K562 (cell line): ENCODE measurements around the gene MYOG. TPM values are rescaled to one million over a fixed set of nuclear protein-coding genes. Genes with fewer than 3 reads are reported as not detected.

ENCODE experiments used
- ATAC-seq: fragments of 200-7000 bp; cut with Tn5 transposase; 3 replicates; pipeline ENCODE4 v1.9.1; 2020; ENCODE audit warnings: moderate library complexity
- BruUV-seq: library from RNA; stranded (reverse); fragments of 400-500 nt; replicated peaks from 2 replicates; lab custom pipeline; 2021; lab: Mats Ljungman, UMichigan
- CTCF ChIA-PET: fragments of 300-600 bp; formaldehyde crosslinking; extraction: SDS; loops from one replicate; lab custom pipeline; 2021; ENCODE audit warnings: low intra/inter-chr PET ratio; lab: Yijun Ruan, JAX
- POLR2A ChIA-PET: fragments of 300-600, 350-650 bp; sonication (Branson Sonifier 250); formaldehyde crosslinking; extraction: SDS; loops from one replicate; lab custom pipeline; 2021; ENCODE audit warnings: antibody characterized with exemption, inconsistent platforms; lab: Yijun Ruan, JAX
- DNase-seq, 4 experiments: peaks; one replicate each; pipeline versions ENCODE4 v3.0.0 to v3.0.0-alpha.2; 2011 to 2018; ENCODE audit warnings: low spot score in 3 of 4, mixed read lengths in 3 of 4; ENCODE audit errors: extremely low read depth in 1 of 4
- FAIRE-seq: peaks from 2 replicates; lab custom pipeline; 2011; peaks lifted over from hg19 to GRCh38; lab: Jason Lieb, UNC
- H2AFZ ChIP-seq: 2 replicates; pipeline ENCODE4 v1.6.0; 2011; ENCODE audit warnings: low read depth, low read length, control low read depth, inconsistent platforms
- H3K27ac ChIP-seq: fragments of 200-600 bp; 3 replicates; pipeline ENCODE4 v1.8.0; 2011; ENCODE audit warnings: low read depth, mild to moderate bottlenecking, control low read depth, inconsistent platforms, low read length, moderate library complexity, mixed read lengths; ENCODE audit errors: extremely low read depth
- H3K27me3 ChIP-seq, 2 experiments: fragments of 300-600 bp in 1 of 2; 2 replicates in 1 of 2; 3 replicates in 1 of 2; pipeline versions ENCODE4 v1.6.0 to v1.8.0; 2011; ENCODE audit warnings: inconsistent platforms in 2 of 2, low read length in 2 of 2, mild to moderate bottlenecking in 1 of 2, mixed read lengths in 1 of 2, moderate library complexity in 1 of 2; ENCODE audit not compliant: control insufficient read depth in 2 of 2, insufficient read depth in 2 of 2
- H3K36me3 ChIP-seq: fragments of 300-600 bp; 3 replicates; pipeline ENCODE4 v1.8.0; 2011; ENCODE audit warnings: mild to moderate bottlenecking, low read length, inconsistent platforms; ENCODE audit not compliant: control insufficient read depth, insufficient read depth
- H3K4me1 ChIP-seq, 2 experiments: fragments of 200-600 bp in 1 of 2; replicated peaks in 1 of 2; 2 replicates in 1 of 2; 3 replicates in 1 of 2; pipeline versions ENCODE4 v1.5.1 to v1.8.0; 2011; ENCODE audit warnings: inconsistent platforms in 2 of 2, low read length in 2 of 2, mild to moderate bottlenecking in 1 of 2, mixed read lengths in 1 of 2, moderate library complexity in 1 of 2; ENCODE audit not compliant: control insufficient read depth in 2 of 2, insufficient read depth in 2 of 2
- H3K4me2 ChIP-seq: 2 replicates; pipeline ENCODE4 v1.6.1; 2011; ENCODE audit warnings: low read length, control low read depth, inconsistent platforms, mixed read lengths; ENCODE audit not compliant: insufficient read depth
- H3K4me3 ChIP-seq: fragments of 200-600 bp; sonication (generic), shearing (Covaris generic); 2 replicates; pipeline ENCODE4 v1.5.1; 2016; ENCODE audit warnings: control low read depth, inconsistent platforms
- H3K79me2 ChIP-seq: fragments of 200-600 bp; 3 replicates; pipeline ENCODE4 v1.8.0; 2011; ENCODE audit warnings: low read length, inconsistent platforms; ENCODE audit not compliant: control insufficient read depth, insufficient read depth
- H3K9ac ChIP-seq, 2 experiments: 2 replicates each; pipeline versions ENCODE4 v1.6.0 to v1.6.1; 2011; ENCODE audit warnings: low read depth in 2 of 2, low read length in 2 of 2, control low read depth in 1 of 2, inconsistent platforms in 1 of 2, mild to moderate bottlenecking in 1 of 2, mixed read lengths in 1 of 2; ENCODE audit not compliant: insufficient read depth in 1 of 2
- H3K9me1 ChIP-seq: one replicate; pipeline ENCODE4 v1.6.0; 2011; ENCODE audit warnings: inconsistent platforms, mild to moderate bottlenecking, low read length, moderate library complexity; ENCODE audit not compliant: control insufficient read depth, insufficient read depth
- H3K9me3 ChIP-seq: replicated peaks from 2 replicates; pipeline ENCODE4 v1.5.1; 2011; ENCODE audit warnings: low read depth, low read length, inconsistent platforms; ENCODE audit not compliant: control insufficient read depth, insufficient read depth
- H4K20me1 ChIP-seq: replicated peaks from 2 replicates; pipeline ENCODE4 v1.6.1; 2011; ENCODE audit warnings: low read length, inconsistent platforms, mixed read lengths; ENCODE audit not compliant: control insufficient read depth, insufficient read depth
- CREM ChIP-seq: IDR thresholded peaks from 2 replicates; pipeline ENCODE4 v1.6.1; 2014; ENCODE audit warnings: antibody characterized with exemption, low read depth
- CTCF ChIP-seq, 3 experiments: IDR thresholded peaks in 2 of 3; conservative IDR thresholded peaks in 1 of 3; 2 replicates each; pipeline ENCODE4 v1.5.1; 2011 to 2012; ENCODE audit warnings: low read length in 3 of 3, mild to moderate bottlenecking in 3 of 3, control low read depth in 2 of 3, improper control_type of control experiment in 1 of 3, inconsistent platforms in 1 of 3, low read depth in 1 of 3, mixed read lengths in 1 of 3, moderate library complexity in 1 of 3; ENCODE audit not compliant: insufficient read depth in 2 of 3
- REST ChIP-seq, 2 experiments: fragments of 450-650 bp; formaldehyde crosslinking in 1 of 2; IDR thresholded peaks; 2 replicates each; pipeline versions ENCODE4 v1.4.0 to v1.6.1; 2014 to 2020; ENCODE audit warnings: mild to moderate bottlenecking in 2 of 2, borderline replicate concordance in 1 of 2, low read depth in 1 of 2
- SMC3 ChIP-seq: conservative IDR thresholded peaks from 2 replicates; pipeline ENCODE4 v1.6.1; 2011; ENCODE audit warnings: low read depth, low read length, improper control_type of control experiment; ENCODE audit not compliant: insufficient read depth
- ZNF140 ChIP-seq: fragments of 250-450 bp; sonication (Bioruptor Pico); IDR thresholded peaks from 2 replicates; pipeline ENCODE4 v1.8.0; 2021; ENCODE audit warnings: moderate library complexity, mild to moderate bottlenecking, inconsistent platforms
- ZNF280B ChIP-seq: fragments of 250-450 bp; sonication (Bioruptor Pico); IDR thresholded peaks from 2 replicates; pipeline ENCODE4 v1.5.1; 2021; ENCODE audit warnings: mild to moderate bottlenecking
- WGBS: fragments of 100-300 bp; shearing (Covaris generic); methylation state at CpG from one replicate; pipeline ENCODE4 v1.1.6; 2016; ENCODE audit warnings: low coverage, mixed read lengths; ENCODE audit not compliant: insufficient coverage; ENCODE audit errors: missing lambda C conversion rate; 5-methylcytosine and 5-hydroxymethylcytosine counted together
- in situ Hi-C: fragments of 300-500 bp; cut with MboI; formaldehyde crosslinking; loops from 4 replicates; pipeline ENCODE4 v1.15.0; 2018; ENCODE audit warnings: inconsistent platforms, mixed read lengths
- intact Hi-C: fragments of 100-400 bp; cut with micrococcal nuclease; formaldehyde crosslinking; loops from 2 replicates; pipeline ENCODE4 v1.14.2; 2022
- polyA plus RNA-seq, 8 experiments: library from polyadenylated mRNA; depleted of rRNA in 4 of 8; stranded (reverse) in 5 of 8; unstranded in 3 of 8; fragments of >200 nt; fragmentation: Nextera tagmentation in 2 of 8; fragmentation: Illumina TruSeq in 1 of 8; extraction: Ambion mirVana in 2 of 8; extraction: Trizol in 1 of 8; gene quantifications; 2 replicates each; pipeline versions ENCODE4 v1.2.1 to v1.2.3, GENCODE V29; 2011 to 2014; ENCODE audit warnings: inconsistent platforms in 1 of 8, missing spikeins in 1 of 8
- total RNA-seq, 7 experiments: library from RNA; depleted of rRNA in 6 of 7; stranded (reverse); fragments of >200 nt in 6 of 7; fragmentation: Illumina TruSeq in 2 of 7; extraction: Trizol in 2 of 7; gene quantifications; 2 replicates each; pipeline versions ENCODE4 v1.2.1 to v1.2.3, GENCODE V29; 2011 to 2021; ENCODE audit warnings: low replicate concordance in 1 of 7
- TF ChIP-seq, protein P1 (sequence below): sonication (generic); formaldehyde crosslinking; IDR thresholded peaks from 2 replicates; pipeline ENCODE4 v1.9.0; 2022; ENCODE audit warnings: mild to moderate bottlenecking, missing genetic modification reagents

MYOG gene
- total and polyA plus RNA-seq, 9 of the 15 experiments (the other 6 are each of a cell fraction or from before 2014, with no cell fraction given), result not detected

DNA sequence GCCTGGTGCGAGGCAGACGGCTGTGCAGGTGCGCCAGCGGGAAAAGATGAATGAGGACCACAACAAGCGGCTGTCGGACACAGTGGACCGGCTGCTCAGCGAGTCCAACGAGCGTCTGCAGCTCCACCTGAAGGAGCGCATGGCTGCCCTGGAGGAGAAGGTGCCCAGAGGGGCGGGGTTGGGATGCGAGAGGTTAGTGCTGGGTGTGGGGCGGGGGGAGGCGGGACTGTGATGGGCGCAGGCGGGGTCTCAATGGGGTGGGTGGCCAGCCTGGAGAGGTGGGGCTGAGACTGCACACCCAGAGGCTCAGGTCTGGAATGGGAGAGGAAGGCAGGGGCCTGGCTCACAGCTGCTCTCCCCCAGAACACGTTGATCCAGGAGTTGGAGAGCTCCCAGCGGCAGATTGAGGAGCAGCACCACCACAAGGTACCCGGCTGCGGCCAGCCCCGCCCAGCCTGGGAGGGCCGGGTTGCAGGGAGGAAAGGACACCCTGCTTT is 37.2 kb downstream of the MYOG start:
- 9% methylated on average over 19 of the region's 23 CpGs for WGBS
- CTCF ChIA-PET, result no interaction called here
- H3K9me1 ChIP-seq, result peaks cover 2% of the 10 kb centered on the region
- no peaks in the 10 kb centered on the region for H3K79me2 ChIP-seq
- POLR2A ChIA-PET, result interaction anchor here (1.2 kb wide), 1 partner anchor 13 kb away, joined by 4 read pairs; no protein-coding TSS in a partner anchor
- H3K27ac ChIP-seq, result no peak overlapping the region
- H3K4me1 ChIP-seq, result peaks cover 0 to 24% of the 10 kb centered on the region in 2 experiments; a peak in 3 of 5 replicates
- H3K4me2 ChIP-seq, result no peak overlapping the region
- in situ Hi-C loops (no loop called here), intact Hi-C loops (no loop called here)
- H2AFZ ChIP-seq, result no peak overlapping the region
- DNase-seq, result peak; percentile 60 to 83 (median 78)
- H3K9ac ChIP-seq, result no peak overlapping the region
- BruUV-seq, result no TSS peak
- ATAC-seq, result peak; percentile 95
- peaks cover 21% of the 10 kb centered on the region for H4K20me1 ChIP-seq
- peaks cover 79 to 94% of the 10 kb centered on the region in 2 experiments for H3K27me3 ChIP-seq
- H3K36me3 ChIP-seq, result no peaks in the 10 kb centered on the region
- FAIRE-seq, result peak; percentile 79
- H3K4me3 ChIP-seq, result no peak overlapping the region
- H3K9me3 ChIP-seq, result no peaks in the 10 kb centered on the region
- TF ChIP-seq, protein P1, sequence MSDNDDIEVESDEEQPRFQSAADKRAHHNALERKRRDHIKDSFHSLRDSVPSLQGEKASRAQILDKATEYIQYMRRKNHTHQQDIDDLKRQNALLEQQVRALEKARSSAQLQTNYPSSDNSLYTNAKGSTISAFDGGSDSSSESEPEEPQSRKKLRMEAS (CRISPR knock-in tag), result 0 out of 2 replicates have a peak, but pooled peaks have one; percentile 5
- no peak for TF ChIP-seq ZNF280B (CRISPR knock-in tag)
- TF ChIP-seq CTCF (IDR thresholded peaks at IDR 0.05 in 2 of 3, conservative IDR thresholded peaks at IDR 0.05 in 1 of 3; ENCODE audit: insufficient read depth in 2 of 3, low read depth in 1 of 3, low read length in 3 of 3), result peak; percentile 22 to 44 (median 42); a peak in 3 of 6 replicates
- TF ChIP-seq REST (IDR thresholded peaks at IDR 0.05; ENCODE audit: borderline replicate concordance), result peak; percentile 57
- no peak for TF ChIP-seq REST (CRISPR knock-in tag; IDR thresholded peaks at IDR 0.05; ENCODE audit: low read depth)
- no peak for TF ChIP-seq ZNF140 (CRISPR knock-in tag)
- 0 out of 2 replicates have a peak, but pooled peaks have one; percentile 19 for TF ChIP-seq CREM
- 0 out of 2 replicates have a peak, but pooled peaks have one; percentile 11 for TF ChIP-seq SMC3
